HAP-1 (cell line): ENCODE measurements around the gene MUC7.
A peak's percentile ranks its signal among the peaks of the same experiment; 100 is the strongest.
"Not testable (repeated sequence)": the region's sequence is repeated elsewhere in the genome, so short reads cannot be mapped to it uniquely, and the experiment has no call there.

ENCODE experiments used
- DNase-seq, 2 experiments: peaks; one replicate each; pipeline ENCODE4 v3.0.0-alpha.2; 2016 to 2020; ENCODE audit warnings: low spot score in 2 of 2
- H3K27me3 ChIP-seq: fragments of 250-450 bp; sonication (Bioruptor Pico); 2 replicates; pipeline ENCODE4 v1.5.1; 2020; ENCODE audit warnings: low read depth, mild to moderate bottlenecking, moderate library complexity
- H3K36me3 ChIP-seq: fragments of 250-450 bp; sonication (Bioruptor Pico); replicated peaks from 2 replicates; pipeline ENCODE4 v1.5.1; 2020; ENCODE audit warnings: mild to moderate bottlenecking
- H3K4me1 ChIP-seq: fragments of 250-450 bp; sonication (Bioruptor Pico); 2 replicates; pipeline ENCODE4 v1.5.1; 2020; ENCODE audit warnings: mild to moderate bottlenecking
- H3K4me3 ChIP-seq: fragments of 250-450 bp; sonication (Bioruptor Pico); 2 replicates; pipeline ENCODE4 v1.5.1; 2020; ENCODE audit warnings: mild to moderate bottlenecking, moderate library complexity
- H3K9me3 ChIP-seq: fragments of 250-450 bp; sonication (Bioruptor Pico); 2 replicates; pipeline ENCODE4 v1.5.1; 2020; ENCODE audit warnings: mild to moderate bottlenecking, moderate library complexity
- in situ Hi-C: fragments of 300-500 bp; cut with MboI; formaldehyde crosslinking; loops from 3 replicates; pipeline ENCODE4 v1.14.3; 2020; ENCODE audit warnings: low sequenced_read_pairs, inconsistent platforms, mixed read lengths

Gene MUC7

DNA sequence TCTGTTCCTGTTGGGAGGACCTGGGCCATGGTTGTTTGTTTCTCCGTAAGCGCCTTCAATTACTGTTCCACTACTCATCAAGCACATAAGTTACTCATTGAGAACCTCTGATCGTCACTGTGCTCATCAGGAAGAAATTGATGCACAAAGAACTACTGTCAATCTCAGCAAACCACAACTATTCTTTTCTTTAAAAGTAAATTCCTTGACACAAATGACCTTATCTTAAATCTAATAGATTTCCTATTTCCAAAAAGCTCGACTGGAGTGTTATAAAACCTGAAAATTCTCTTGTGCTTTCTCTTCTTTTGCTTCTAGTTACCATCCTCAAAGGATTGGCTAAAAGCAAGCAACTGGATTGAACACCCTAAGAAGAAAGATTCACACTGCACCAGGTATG lies at the start of gene MUC7:
TSS of gene MUC7 (plus strand) at position 301 of the 400 bp plus-strand sequence. CDS start 1,825 bp downstream, outside the sequence.
- no peaks in the 10 kb centered on the region for H3K36me3 ChIP-seq

DNA sequence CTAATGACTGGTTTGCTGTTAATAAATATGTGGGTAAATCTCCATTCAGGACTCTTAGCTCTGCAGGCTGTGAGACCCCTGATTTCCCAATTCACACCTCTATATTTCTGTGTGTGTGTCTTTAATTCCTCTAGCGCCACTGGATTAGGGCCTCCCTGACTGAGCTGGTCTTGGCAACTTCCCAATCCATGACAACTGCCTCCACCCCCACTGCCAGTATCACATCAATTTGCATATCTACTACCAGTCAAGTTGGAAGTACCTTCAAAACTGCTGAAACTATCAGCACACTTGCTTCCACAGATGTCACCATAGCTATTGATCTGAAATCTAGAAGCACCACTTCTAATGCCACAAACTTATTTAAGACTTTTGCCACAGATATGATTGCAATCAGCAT lies 46.7 kb upstream of the MUC7 start:
- DNase-seq: no peak
- Histone ChIP-seq H3K4me1 (no peaks in the 10 kb centered on the region), H3K36me3 (no peaks in the 10 kb centered on the region), H3K27me3 (no peaks in the 10 kb centered on the region), H3K9me3 (no peaks in the 10 kb centered on the region), H3K4me3 (no peak overlapping the region)
- in situ Hi-C loops: no loop called here

More for the DNA sequence above, at the start of gene MUC7:
- Histone ChIP-seq H3K4me3 (no peak within 1 kb of the TSS), H3K27me3 (no peaks in the 10 kb centered on the region), H3K9me3 (no peaks in the 10 kb centered on the region), H3K4me1 (no peaks in the 10 kb centered on the region)
- no peak for DNase-seq
- in situ Hi-C loops: no loop called here

DNA sequence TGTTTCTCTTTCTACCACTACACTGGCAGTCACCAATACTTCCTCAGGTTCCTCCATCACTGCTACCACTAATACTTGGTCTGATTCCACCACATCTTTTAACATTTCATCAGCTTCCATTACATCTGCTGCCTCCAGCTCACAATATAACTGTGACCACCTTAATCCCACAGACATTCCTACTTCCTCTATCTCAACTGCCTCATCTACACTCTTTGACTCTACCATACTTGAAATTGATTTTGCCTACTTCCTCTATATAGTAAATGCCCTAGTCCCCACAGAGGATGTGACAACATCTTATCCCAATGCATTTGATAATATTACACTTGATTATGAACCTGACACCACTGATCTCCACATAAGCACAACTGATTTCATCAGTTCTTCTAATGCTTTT lies 45.2 kb upstream of the MUC7 start:
- Histone ChIP-seq H3K27me3 (no peaks in the 10 kb centered on the region), H3K4me1 (no peaks in the 10 kb centered on the region), H3K9me3 (no peaks in the 10 kb centered on the region), H3K4me3 (no peak overlapping the region), H3K36me3 (no peaks in the 10 kb centered on the region)
- in situ Hi-C loops: no loop called here
- no peak for DNase-seq

DNA sequence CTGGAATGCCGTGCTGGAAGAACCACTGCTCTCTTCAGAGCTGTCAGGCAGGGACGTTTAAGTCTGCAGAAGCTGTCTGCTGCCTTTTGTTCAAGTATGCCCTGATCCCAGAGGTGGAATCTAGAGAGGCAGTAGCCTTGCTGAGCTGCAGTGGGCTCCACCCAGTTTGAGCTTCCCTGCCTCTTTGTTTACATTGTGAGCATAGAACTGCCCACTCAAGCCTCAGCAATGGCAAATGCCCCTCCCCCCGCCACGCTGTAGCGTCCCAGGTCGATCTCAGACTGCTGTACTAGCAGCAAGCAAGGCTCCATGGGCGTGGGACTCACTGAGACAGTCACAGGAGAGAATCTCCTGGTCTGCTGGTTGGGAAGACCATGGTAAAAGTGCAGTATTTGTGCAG lies 34.8 kb upstream of the MUC7 start:
- in situ Hi-C loops: no loop called here
- Histone ChIP-seq H3K4me3 (no peak overlapping the region), H3K27me3 (no peaks in the 10 kb centered on the region), H3K4me1 (no peaks in the 10 kb centered on the region), H3K36me3 (no peaks in the 10 kb centered on the region), H3K9me3 (no peaks in the 10 kb centered on the region)
- peak in 1 of 2 experiments; percentile 11 for DNase-seq

DNA sequence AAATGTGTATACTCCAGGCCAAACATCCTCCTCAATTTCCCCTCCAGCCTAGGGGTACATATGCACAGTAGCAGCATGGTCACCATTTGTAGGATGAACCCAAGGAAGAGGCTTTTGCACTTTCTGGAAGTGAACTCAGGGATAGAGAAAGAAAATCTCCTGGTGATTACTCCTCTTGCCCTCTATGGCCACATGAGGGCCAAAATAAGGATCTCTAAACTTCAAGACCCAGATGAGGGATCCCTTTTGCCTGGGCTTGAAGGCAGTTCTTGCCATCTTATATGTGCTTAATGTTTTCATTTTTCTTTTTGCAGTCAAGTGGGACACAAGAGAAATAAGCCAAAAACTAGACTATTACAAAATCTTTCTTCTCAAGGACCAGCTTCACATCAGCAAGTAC lies 29.5 kb upstream of the MUC7 start:
- Histone ChIP-seq H3K9me3 (no peaks in the 10 kb centered on the region), H3K36me3 (no peaks in the 10 kb centered on the region), H3K27me3 (no peaks in the 10 kb centered on the region), H3K4me1 (no peaks in the 10 kb centered on the region), H3K4me3 (no peak overlapping the region)
- in situ Hi-C loops: no loop called here
- DNase-seq: no peak

DNA sequence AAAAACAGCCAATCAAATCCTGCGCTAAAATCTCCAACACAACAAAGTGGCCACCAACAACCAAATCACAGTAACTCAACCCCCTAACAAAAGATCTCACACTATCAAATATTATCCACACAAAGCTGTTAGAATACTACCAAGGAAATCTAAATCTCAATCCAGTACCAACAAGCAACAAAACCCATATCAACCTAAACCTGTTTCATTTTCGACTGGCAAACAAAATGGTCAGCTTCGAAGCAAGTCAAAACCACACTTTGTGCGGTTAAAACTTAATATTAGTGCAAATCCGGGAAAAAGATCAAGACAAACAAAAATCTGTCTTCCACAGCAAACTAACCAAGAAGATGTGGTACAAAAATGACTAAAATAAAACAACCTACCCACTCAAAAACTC lies 28.7 kb upstream of the MUC7 start:
- H3K9me3 ChIP-seq: no peaks in the 10 kb centered on the region
- H3K4me1 ChIP-seq: no peaks in the 10 kb centered on the region
- DNase-seq: no peak
- in situ Hi-C loops: no loop called here
- H3K36me3 ChIP-seq: no peaks in the 10 kb centered on the region
- H3K27me3 ChIP-seq: no peaks in the 10 kb centered on the region
- H3K4me3 ChIP-seq: no peak overlapping the region

DNA sequence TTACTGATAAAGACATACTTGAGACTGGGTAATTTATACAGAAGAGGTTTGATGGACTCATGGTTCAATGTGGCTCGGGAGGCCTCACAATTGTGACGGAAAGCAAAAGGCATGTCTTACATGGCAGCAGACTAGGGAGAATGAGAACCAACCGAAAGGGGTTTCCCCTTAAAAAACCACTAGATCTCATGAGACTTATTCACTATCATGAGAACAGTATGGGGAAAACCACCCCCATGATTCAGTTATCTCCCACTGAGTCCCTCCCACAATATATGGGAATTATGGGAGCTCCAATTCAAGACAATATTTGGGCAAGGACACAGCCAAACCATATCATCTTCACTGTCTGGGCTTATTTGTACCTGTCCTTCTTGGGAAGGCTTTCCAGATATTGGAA lies 22.8 kb upstream of the MUC7 start:
- DNase-seq: no peak
- Histone ChIP-seq H3K4me1 (no peaks in the 10 kb centered on the region), H3K4me3 (no peak overlapping the region), H3K36me3 (no peaks in the 10 kb centered on the region), H3K27me3 (no peaks in the 10 kb centered on the region), H3K9me3 (no peaks in the 10 kb centered on the region)
- in situ Hi-C loops: no loop called here

DNA sequence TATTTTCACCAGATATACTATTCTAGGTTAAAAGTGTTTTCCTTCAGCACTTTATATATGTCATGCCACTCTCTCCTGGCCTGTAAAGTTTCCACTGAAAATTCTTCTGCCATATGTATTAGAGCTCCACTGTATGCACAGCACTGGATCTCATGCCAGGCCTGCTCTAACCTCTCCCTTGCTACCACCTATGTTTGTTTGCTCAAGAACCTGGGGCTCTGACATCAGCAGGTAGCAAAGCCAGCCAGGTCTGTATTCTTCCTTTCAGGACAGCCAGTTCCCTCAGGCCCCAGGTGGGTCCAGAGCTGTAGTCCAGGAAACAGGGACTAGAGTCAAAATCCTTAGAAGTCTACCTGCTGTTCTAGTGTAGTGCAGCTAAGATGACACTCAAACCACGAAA lies 19.1 kb upstream of the MUC7 start:
- H3K4me1 ChIP-seq: no peaks in the 10 kb centered on the region
- H3K4me3 ChIP-seq: no peak overlapping the region
- no peaks in the 10 kb centered on the region for H3K27me3 ChIP-seq
- H3K9me3 ChIP-seq: no peaks in the 10 kb centered on the region
- in situ Hi-C loops: no loop called here
- no peaks in the 10 kb centered on the region for H3K36me3 ChIP-seq
- DNase-seq: no peak

DNA sequence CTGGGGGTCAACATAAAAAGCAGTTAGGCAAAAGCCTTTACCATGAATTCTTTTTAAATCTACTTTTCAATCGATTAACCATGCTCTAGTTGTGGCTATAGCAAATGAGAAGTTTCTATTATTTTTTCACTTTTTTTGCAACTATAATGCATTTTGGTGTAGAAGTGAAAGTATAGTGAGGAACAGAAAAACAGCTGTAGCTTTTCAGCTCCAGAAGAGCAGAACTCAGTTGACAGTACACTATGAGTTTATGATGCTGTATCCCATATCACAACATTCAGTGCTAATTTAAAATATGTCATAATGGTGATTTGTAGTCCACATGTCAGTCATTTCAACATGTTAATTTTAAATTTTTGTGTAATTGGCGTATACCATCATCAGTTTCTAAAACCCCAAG lies 8.7 kb upstream of the MUC7 start:
- no peak for DNase-seq
- Histone ChIP-seq H3K36me3 (no peaks in the 10 kb centered on the region), H3K4me3 (no peak overlapping the region), H3K27me3 (no peaks in the 10 kb centered on the region), H3K4me1 (no peaks in the 10 kb centered on the region), H3K9me3 (no peaks in the 10 kb centered on the region)
- in situ Hi-C loops: no loop called here

DNA sequence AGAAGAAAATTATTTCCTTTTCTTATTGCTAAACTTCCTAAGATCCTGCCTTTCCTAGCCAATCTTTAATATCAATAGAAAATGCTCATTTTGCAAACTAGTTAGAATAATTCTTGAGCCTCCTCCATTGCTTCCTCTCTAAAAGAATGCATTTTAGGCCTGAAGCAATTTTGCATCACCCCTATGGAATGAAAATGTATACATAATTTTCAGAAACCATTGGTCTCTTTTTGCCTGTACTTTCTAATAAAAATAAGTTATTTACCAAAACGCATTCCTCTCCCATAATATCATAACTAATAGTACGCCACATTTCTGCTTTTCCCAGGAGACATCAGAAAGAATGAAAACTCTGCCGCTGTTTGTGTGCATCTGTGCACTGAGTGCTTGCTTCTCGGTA lies 1.7 kb downstream of the MUC7 start:
- in situ Hi-C loops: no loop called here
- no peak for DNase-seq
- no peaks in the 10 kb centered on the region for H3K36me3 ChIP-seq
- no peaks in the 10 kb centered on the region for H3K4me1 ChIP-seq
- H3K27me3 ChIP-seq: no peaks in the 10 kb centered on the region
- H3K4me3 ChIP-seq: no peak overlapping the region
- H3K9me3 ChIP-seq: no peaks in the 10 kb centered on the region

DNA sequence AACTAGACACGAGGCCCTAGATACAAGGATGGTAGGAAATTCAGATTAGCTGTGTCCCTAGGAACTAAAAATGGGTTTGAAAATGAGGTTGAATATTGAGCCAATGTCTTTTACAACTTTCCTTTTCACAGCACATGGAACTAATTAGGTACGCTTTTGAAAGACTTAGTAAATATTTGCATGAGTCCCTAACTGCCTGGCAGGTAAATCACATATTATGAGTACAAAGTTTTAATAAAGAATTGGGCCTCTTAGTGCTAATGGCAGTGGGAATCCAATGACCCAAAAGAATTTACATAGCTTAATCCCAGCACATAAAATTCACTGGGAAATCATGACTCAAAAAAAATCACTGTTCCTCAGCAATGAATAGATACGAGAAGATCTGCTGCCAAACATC lies 16.8 kb downstream of the MUC7 start:
- no peaks in the 10 kb centered on the region for H3K9me3 ChIP-seq
- H3K36me3 ChIP-seq: no peaks in the 10 kb centered on the region
- in situ Hi-C loops: no loop called here
- no peaks in the 10 kb centered on the region for H3K4me1 ChIP-seq
- no peak for DNase-seq
- no peaks in the 10 kb centered on the region; the same call in 1 of the 2 replicates for H3K27me3 ChIP-seq
- no peak overlapping the region for H3K4me3 ChIP-seq

DNA sequence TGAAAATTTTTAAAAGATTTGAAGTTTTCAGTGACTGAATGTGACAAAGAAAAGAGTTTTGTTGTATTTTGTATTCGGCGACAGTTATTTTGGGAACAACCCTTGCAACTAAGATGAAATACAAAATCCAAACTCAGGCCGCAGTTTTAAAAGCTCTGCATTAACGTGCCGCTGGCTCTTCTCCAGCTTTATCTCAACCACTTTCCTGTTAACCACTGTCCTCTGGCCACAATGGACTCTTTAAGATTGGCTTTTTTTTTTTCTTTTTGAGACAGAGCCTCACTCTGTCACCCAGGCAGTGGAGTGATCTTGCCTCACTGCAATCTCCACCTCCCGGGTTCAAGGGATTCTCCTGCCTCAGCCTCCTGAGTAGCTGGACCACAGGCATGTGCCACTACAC lies 24.2 kb downstream of the MUC7 start:
- in situ Hi-C loops: no loop called here
- Histone ChIP-seq H3K4me1 (no peaks in the 10 kb centered on the region), H3K4me3 (no peak overlapping the region), H3K9me3 (no peaks in the 10 kb centered on the region), H3K27me3 (no peaks in the 10 kb centered on the region; the same call in 1 of the 2 replicates), H3K36me3 (no peaks in the 10 kb centered on the region)
- DNase-seq: no peak

DNA sequence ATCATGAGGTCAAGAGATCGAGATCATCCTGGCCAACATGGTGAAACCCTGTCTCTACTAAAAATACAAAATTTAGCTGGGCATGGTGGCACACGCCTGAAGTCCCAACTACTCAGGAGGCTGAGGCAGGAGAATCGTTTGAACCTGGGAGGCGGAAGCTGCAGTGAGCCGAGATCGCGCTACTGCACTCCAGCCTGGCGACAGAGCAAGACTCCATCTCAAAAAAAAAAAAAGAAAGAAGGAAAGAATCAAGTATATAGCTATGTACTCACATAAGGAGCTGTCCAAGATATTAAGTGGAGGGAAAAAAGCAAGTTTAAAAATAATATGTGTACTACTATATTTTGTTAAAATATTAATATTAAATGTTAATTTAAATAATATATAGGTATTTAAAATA lies 29.8 kb downstream of the MUC7 start:
- H3K36me3 ChIP-seq, H3K4me1 ChIP-seq, in situ Hi-C loops, H3K4me3 ChIP-seq, DNase-seq, H3K27me3 ChIP-seq, H3K9me3 ChIP-seq: not testable (repeated sequence)

DNA sequence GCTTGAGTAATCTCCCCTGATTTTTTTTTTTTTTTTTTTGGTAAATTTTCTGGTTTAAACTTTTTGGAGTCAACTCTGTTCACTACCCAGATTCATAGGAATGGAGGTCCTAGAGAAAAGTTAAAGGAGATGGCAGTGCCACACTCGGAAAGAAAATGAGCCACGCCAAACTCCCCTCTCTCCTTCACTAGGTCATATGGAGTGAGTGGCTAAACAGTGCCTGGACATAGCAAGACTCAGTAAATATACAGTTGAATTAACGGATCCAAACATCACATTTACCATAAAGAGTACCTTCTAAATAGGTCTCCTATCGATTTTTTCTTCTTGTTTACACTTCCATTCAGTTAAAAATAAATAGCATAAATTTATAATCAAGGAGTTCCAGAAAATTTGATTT lies 32.7 kb downstream of the MUC7 start:
- Histone ChIP-seq H3K4me1 (no peaks in the 10 kb centered on the region), H3K36me3 (no peaks in the 10 kb centered on the region), H3K4me3 (no peak overlapping the region), H3K27me3 (peaks cover 3% of the 10 kb centered on the region; the same call in 1 of the 2 replicates), H3K9me3 (no peaks in the 10 kb centered on the region)
- in situ Hi-C loops: no loop called here
- DNase-seq: no peak

DNA sequence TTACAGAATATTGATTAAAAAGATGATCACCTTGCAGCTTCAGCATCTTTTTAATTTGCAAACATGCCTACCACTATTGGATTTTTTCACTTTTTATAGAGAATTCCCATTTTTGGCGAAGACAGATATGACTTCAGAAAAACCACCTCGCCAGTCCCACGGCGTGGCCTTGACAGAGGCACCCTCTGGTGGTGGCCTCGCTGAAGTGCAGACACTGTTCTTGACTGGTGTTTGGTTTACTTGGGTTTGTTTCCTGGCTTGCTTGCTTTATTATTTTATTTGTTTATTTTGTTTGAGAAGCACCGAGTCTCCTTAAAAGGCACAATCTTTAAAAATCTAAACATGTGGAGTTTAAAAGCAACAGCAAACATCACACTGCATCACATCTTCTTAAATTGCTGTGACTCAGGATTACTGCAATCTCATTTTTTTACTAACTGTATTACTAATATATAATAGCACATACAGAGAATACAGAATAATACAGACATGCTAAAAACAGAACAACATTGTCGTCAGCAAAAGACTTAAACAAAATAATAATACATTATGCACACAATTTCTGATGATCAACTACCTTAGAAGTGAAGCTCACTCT lies 33.3 kb downstream of the MUC7 start:
- Histone ChIP-seq H3K9me3 (no peaks in the 10 kb centered on the region), H3K27me3 (0 out of 2 replicates have a peak, but pooled peaks cover 3% of the 10 kb centered on the region), H3K4me1 (no peaks in the 10 kb centered on the region), H3K4me3 (no peak overlapping the region), H3K36me3 (no peaks in the 10 kb centered on the region)
- DNase-seq: peak; percentile 25 to 75
- in situ Hi-C loops: no loop called here
